Tibial nerve (tissue), 4 donors: ENCODE measurements around the gene KIDINS220.

ENCODE experiments used
- EP300 ChIP-seq, 2 donors: sonication (generic); formaldehyde crosslinking; IDR thresholded peaks; one replicate each; pipeline ENCODE4 v1.6.1; 2017; ENCODE audit warnings: antibody characterized with exemption in 2 of 2, mild to moderate bottlenecking in 1 of 2
- POLR2A ChIP-seq, 2 donors: fragments of 450-650 bp; IDR thresholded peaks; one replicate each; pipeline ENCODE4 v1.6.1; 2017; ENCODE audit warnings: antibody characterized with exemption in 2 of 2, mild to moderate bottlenecking in 2 of 2, moderate library complexity in 2 of 2
- TF ChIP-seq, protein P1 (sequence below), 5 experiments: fragments of 200-600 bp in 3 of 5; fragments of 450-650 bp in 2 of 5; sonication (generic) in 3 of 5; IDR thresholded peaks; one replicate each; pipeline ENCODE4 v1.5.1; 2016 to 2019; ENCODE audit warnings: antibody characterized with exemption in 5 of 5, mild to moderate bottlenecking in 3 of 5, moderate library complexity in 2 of 5

DNA sequence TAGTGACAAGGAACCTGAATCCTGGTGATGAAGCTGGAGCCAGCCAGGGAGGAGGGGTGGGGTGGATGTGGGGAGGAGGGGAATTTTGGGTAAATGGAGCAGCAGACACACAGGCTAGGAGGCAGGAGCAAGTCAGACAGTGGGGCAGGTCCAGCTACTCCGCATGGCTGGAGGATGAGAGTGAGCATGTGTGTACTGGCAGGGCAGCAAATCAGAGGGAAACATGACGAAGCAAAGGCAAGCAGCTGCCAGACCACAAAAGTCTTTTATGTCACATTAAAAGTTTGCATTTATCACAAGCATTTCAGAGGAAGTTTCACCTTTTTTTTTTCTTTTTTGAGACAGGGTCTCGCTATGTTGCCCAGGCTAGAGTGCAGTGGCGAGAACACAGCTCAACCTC lies 11.9 kb upstream of the KIDINS220 start:
- no peak for TF ChIP-seq EP300 (IDR thresholded peaks at IDR 0.05)
- TF ChIP-seq, protein P1, sequence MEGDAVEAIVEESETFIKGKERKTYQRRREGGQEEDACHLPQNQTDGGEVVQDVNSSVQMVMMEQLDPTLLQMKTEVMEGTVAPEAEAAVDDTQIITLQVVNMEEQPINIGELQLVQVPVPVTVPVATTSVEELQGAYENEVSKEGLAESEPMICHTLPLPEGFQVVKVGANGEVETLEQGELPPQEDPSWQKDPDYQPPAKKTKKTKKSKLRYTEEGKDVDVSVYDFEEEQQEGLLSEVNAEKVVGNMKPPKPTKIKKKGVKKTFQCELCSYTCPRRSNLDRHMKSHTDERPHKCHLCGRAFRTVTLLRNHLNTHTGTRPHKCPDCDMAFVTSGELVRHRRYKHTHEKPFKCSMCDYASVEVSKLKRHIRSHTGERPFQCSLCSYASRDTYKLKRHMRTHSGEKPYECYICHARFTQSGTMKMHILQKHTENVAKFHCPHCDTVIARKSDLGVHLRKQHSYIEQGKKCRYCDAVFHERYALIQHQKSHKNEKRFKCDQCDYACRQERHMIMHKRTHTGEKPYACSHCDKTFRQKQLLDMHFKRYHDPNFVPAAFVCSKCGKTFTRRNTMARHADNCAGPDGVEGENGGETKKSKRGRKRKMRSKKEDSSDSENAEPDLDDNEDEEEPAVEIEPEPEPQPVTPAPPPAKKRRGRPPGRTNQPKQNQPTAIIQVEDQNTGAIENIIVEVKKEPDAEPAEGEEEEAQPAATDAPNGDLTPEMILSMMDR (IDR thresholded peaks at IDR 0.05): no peak
- TF ChIP-seq POLR2A (IDR thresholded peaks at IDR 0.05): no peak
